ENCODE measurements around the gene NHEJ1.

Gene NHEJ1

DNA sequence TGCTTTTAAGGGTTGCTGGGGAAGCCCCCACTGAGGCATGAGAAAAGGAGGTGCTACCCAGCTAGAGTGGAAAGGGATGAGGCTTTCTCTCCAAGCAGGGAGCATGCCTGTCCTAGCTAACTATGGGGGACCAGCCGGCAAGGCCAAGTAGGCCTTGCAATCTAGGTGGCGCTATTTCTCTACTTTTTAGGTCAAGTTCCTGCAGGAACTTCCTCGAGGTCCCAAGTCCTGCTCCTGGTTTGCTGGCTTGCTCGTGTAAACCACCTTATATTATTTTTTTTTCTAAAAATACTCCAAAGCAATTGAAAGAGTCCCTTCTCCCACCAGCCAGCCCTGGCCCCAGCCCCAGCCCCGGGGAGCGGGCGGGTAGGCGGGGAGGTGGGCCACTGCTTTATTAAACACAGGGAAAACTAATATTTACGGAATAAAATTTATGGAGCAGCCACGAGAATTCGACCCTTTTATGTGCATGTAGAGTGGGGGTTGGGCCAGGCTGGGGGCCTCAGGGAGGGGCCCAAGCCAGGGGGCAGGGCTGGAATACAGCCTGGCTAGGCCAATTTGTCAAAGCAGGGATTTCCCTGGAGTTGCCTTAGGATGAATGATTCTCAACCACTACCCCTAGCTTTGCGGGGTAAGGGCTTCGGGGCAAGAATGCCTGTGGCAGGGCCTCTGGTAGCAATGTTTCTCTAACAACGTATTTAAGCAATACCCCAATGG is 87.0 kb downstream of the NHEJ1 start:
- Histone ChIP-seq H3K4me1 (ENCODE audit: insufficient read depth, low read length) (0 out of 2 replicates have a peak, but pooled peaks cover 2% of the 10 kb centered on the region), H3K27me3 (ENCODE audit: insufficient read depth, low read length) (0 out of 2 replicates have a peak, but pooled peaks cover 3% of the 10 kb centered on the region), H3K9me3 (ENCODE audit: insufficient read depth, low read depth, low read length) (no peaks in the 10 kb centered on the region), H3K9ac (ENCODE audit: low read depth, low read length) (peak overlapping the region; percentile 54; the same call in 1 of the 2 replicates), H3K4me3 (ENCODE audit: low read length) (no peak overlapping the region), H3K36me3 (ENCODE audit: insufficient read depth, low read depth, low read length) (peaks cover 18% of the 10 kb centered on the region; the same call in 1 of the 2 replicates), H3K27ac (ENCODE audit: low read length) (no peak overlapping the region)

DNA sequence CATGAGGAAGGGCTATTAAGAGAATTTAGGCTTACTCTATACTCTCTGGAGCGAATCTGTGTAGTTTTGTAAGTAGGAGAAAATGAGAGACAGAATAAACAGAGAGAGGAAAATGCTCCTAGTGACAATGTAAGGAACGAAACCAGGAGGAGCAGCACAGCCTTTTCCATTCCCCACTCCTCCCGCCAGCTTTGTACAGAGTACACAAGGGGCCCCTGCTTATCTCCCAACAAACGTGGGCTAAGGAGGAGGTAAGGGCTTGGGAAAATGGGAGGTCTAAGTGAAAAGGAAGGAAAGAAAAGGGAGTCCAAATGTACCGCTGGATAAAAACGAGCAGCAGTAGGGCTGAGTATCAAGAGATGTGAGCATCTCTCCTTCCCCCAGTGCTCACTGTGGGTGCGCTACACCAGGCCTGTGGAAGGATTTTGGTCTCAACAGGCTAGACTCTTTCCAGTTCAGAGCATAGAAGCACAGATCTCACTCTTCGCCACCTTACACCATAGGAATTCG is 87.8 kb downstream of the NHEJ1 start:
- Histone ChIP-seq H3K9me3 (ENCODE audit: insufficient read depth, low read depth, low read length) (no peaks in the 10 kb centered on the region), H3K4me1 (ENCODE audit: insufficient read depth, low read length) (0 out of 2 replicates have a peak, but pooled peaks cover 2% of the 10 kb centered on the region), H3K36me3 (ENCODE audit: insufficient read depth, low read depth, low read length) (peaks cover 18% of the 10 kb centered on the region; the same call in 1 of the 2 replicates), H3K9ac (ENCODE audit: low read depth, low read length) (no peak overlapping the region), H3K4me3 (ENCODE audit: low read length) (no peak overlapping the region), H3K27ac (ENCODE audit: low read length) (no peak overlapping the region), H3K27me3 (ENCODE audit: insufficient read depth, low read length) (0 out of 2 replicates have a peak, but pooled peaks cover 3% of the 10 kb centered on the region)

DNA sequence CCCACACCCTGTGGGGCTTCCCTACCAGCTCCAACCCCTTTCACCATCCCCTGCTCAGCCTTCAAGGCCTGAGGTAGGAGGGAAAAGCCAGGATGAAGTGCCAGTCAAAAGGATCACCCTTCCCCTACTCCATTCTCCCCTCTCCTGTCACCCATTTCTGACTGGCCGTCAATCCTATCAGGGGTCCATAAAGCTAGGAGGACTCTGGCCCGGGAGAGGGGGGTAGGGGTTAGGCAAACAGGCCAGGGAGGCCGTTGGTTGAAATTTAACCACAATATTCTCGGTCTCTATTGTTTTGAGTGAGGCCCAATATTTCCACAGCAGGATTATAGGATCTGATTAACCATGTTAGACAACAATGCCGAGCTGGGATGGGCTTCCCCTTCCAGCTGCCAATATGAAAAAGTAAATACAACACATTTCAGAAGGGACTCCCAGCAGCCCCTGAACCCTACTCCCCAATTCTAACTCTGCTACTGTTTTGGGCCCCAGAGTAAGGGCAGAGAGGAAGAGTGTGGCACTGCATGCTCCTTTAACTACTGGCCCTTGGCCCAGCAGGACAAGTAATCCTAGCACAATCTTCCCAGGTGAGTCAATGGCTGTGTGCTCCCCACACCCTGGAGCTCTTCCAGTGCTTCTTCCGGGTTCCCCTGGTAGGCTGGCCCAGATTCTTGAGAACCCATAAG is 89.3 kb downstream of the NHEJ1 start:
- no peak overlapping the region for H3K27ac ChIP-seq (ENCODE audit: low read length)
- no peaks in the 10 kb centered on the region for H3K9me3 ChIP-seq (ENCODE audit: insufficient read depth, low read depth, low read length)
- H3K9ac ChIP-seq (ENCODE audit: low read depth, low read length), result no peak overlapping the region
- peaks cover 10% of the 10 kb centered on the region; the same call in 1 of the 2 replicates for H3K36me3 ChIP-seq (ENCODE audit: insufficient read depth, low read depth, low read length)
- H3K27me3 ChIP-seq (ENCODE audit: insufficient read depth, low read length), result 0 out of 2 replicates have a peak, but pooled peaks cover 4% of the 10 kb centered on the region
- no peak overlapping the region for H3K4me3 ChIP-seq (ENCODE audit: low read length)
- 0 out of 2 replicates have a peak, but pooled peaks cover 2% of the 10 kb centered on the region for H3K4me1 ChIP-seq (ENCODE audit: insufficient read depth, low read length)

DNA sequence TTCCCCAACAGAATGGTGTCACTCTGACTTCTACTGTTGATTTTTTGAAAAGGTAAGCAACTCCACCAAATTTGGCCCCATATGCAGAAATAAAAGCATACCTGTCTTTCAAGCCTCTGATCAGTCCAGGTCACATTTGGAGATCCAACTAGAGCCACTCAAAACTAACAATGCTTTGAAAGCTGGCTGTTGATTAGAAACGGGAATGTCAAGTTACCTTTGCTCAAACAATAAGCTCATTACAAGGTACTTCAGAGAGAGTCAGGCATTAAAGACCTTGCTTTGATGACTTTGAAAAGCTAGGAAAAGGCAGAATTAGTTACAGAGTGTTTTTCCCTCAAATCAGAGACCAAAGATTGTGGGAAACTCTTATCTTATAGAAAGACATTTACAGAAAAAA is 95.1 kb downstream of the NHEJ1 start:
- Histone ChIP-seq H3K27ac (ENCODE audit: low read length) (no peak overlapping the region), H3K27me3 (ENCODE audit: insufficient read depth, low read length) (peaks cover 61% of the 10 kb centered on the region), H3K4me3 (ENCODE audit: low read length) (no peak overlapping the region), H3K9ac (ENCODE audit: low read depth, low read length) (no peak overlapping the region), H3K9me3 (ENCODE audit: insufficient read depth, low read depth, low read length) (no peaks in the 10 kb centered on the region), H3K4me1 (ENCODE audit: insufficient read depth, low read length) (peaks cover 4% of the 10 kb centered on the region; the same call in 1 of the 2 replicates), H3K36me3 (ENCODE audit: insufficient read depth, low read depth, low read length) (no peaks in the 10 kb centered on the region)

DNA sequence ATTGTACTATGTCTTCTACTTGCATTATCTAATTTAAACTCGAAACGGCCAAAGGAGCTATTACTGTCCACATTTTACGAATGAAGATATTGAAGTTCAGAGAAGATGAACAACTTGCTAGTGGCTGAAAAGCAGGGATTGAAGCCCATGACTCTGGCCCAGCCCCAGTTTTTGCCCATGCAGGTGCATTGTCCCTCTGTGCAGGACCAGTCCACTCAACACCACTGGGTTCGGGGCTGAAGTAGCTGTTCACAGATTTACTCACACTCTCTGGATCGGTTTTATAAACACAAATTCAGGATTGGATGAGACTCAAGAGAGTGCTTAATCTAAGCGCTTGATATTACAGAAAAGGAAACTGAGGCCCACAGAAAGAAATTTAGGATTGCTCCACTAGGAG is 98.5 kb downstream of the NHEJ1 start:
- H3K9me3 ChIP-seq (ENCODE audit: insufficient read depth, low read depth, low read length), result no peaks in the 10 kb centered on the region
- no peak overlapping the region for H3K4me3 ChIP-seq (ENCODE audit: low read length)
- peaks cover 4% of the 10 kb centered on the region; the same call in 1 of the 2 replicates for H3K4me1 ChIP-seq (ENCODE audit: insufficient read depth, low read length)
- H3K36me3 ChIP-seq (ENCODE audit: insufficient read depth, low read depth, low read length), result no peaks in the 10 kb centered on the region
- no peak overlapping the region for H3K27ac ChIP-seq (ENCODE audit: low read length)
- H3K27me3 ChIP-seq (ENCODE audit: insufficient read depth, low read length), result peaks cover 92% of the 10 kb centered on the region
- no peak overlapping the region for H3K9ac ChIP-seq (ENCODE audit: low read depth, low read length)

DNA sequence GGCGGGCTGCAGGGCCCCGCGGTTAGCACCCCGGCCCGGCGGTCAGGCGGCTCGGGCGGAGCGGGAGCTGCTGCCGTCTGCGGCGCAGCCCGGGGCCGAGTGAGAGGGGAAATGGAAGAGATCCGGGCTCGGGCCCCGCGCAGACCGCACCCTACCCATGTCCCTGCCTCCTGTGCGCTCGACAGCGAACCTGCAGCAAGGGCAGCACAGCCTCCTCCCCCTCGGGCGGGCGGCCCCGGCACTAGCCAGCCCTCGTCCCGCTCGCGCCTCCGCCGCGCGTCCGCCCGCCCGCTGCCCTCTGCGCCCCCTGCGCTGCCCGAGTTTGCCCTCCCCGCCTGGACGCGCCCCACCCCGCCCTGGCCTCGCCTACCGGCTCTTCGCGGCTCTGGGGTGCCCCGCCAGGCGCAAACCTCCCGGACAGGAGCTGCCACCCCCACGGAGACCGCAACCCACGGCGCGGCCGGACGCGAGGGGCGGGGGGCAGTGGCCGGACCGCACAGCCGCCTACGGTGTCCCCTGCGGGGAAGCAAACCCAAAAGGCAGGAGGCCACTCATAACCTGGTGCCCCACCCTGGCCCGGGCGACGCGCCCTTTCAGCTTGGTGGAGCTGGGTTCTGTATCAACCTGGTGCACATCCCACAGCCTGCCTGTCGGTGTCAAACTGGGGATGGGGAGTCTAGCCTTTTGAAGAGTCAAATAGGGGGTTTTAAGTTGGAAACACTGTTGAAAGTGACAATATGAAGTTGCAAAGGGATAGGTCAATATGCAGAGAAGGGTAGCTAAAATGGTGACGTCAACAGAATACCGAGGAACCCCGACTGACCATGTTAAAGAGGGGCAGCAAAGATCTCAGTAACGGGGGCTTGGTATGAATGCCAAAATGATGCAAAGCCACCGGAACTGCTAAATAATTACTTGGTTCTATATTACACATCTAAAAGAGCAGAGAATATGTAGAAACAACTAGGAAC is 99.5 kb downstream of the NHEJ1 start, which contains the start of gene IHH:
Gene IHH, minus strand, starts transcription at position 101 of the 971 bp plus-strand sequence. CDS start 454 bp downstream, outside the sequence.
- peaks cover 4% of the 10 kb centered on the region; the same call in 1 of the 2 replicates for H3K4me1 ChIP-seq (ENCODE audit: insufficient read depth, low read length)
- H3K9me3 ChIP-seq (ENCODE audit: insufficient read depth, low read depth, low read length), result no peaks in the 10 kb centered on the region
- H3K9ac ChIP-seq (ENCODE audit: low read depth, low read length), result no peak within 1 kb of the TSS
- no peak within 1 kb of the TSS for H3K27ac ChIP-seq (ENCODE audit: low read length)
- H3K4me3 ChIP-seq (ENCODE audit: low read length), result peak within 1 kb of the TSS; percentile 33; the same call in 1 of the 2 replicates
- H3K27me3 ChIP-seq (ENCODE audit: insufficient read depth, low read length), result peaks cover 100% of the 10 kb centered on the region
- H3K36me3 ChIP-seq (ENCODE audit: insufficient read depth, low read depth, low read length), result no peaks in the 10 kb centered on the region

DNA sequence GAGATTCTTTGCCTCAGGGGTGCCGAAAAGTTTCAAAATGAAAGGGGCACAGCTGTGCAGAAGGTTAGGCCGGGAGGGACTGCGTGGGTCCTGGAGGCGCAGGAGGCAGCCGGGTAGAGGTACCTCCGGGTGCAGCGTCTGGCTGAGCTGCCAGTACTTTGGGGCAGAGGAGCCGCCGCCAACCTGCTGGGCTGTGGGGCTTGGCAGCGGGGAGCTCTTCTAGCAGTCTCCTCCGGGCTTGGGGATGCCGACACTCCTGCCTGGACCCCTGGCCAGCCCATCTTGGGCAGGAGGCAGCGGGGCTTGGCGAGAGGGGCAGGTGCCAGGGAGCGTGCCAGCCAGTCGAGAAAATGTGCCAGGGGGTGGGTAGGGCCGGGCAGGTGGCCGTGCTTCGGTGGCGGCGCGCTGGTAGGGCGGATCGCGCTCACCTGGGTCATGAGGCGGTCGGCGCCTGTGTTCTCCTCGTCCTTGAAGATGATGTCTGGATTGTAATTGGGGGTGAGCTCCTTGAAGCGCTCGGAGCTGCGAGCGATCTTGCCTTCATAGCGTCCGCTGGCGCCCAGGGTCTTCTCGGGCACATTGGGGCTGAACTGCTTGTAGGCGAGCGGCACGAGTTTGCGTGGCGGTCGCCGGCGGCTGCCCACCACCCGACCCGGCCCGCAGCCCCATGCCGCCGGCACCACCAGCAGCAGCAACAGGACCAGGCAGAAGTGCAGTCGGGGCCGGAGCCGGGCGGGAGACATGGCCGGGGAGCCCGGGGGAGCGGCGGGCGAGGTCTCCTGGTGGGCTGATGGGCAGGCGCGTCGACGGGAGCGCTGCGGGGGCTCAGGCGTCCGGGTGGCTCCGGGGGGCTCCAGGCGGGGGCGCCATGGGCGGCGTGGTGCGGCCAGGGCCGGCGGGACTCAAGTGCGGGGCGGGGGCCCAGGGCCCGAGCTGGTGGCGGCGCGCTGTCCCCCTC is 100.6 kb downstream of the NHEJ1 start:
- H3K27me3 ChIP-seq (ENCODE audit: insufficient read depth, low read length), result peaks cover 100% of the 10 kb centered on the region

DNA sequence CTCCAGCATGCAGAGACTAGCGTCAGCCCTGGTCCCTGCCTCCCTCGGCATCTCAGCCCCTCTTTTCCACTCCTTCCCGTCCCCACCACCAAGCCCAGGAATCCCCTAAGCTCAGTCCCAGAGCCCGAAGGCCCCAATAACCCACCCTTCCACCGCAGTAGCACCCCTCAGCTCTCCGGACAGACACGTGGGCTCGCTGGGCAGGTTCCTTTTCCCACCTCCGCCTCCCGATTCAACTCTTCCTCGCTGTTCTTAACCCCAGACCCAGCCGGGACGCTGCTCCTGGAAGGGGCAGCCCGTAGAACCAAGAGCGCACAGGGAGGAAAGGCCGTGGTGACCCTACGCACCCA is 101.3 kb downstream of the NHEJ1 start:
- no peak overlapping the region for H3K9ac ChIP-seq (ENCODE audit: low read depth, low read length)
- no peaks in the 10 kb centered on the region for H3K9me3 ChIP-seq (ENCODE audit: insufficient read depth, low read depth, low read length)
- H3K36me3 ChIP-seq (ENCODE audit: insufficient read depth, low read depth, low read length), result no peaks in the 10 kb centered on the region
- H3K4me3 ChIP-seq (ENCODE audit: low read length), result no peak overlapping the region
- H3K4me1 ChIP-seq (ENCODE audit: insufficient read depth, low read length), result peaks cover 4% of the 10 kb centered on the region; the same call in 1 of the 2 replicates
- peaks cover 100% of the 10 kb centered on the region for H3K27me3 ChIP-seq (ENCODE audit: insufficient read depth, low read length)
- H3K27ac ChIP-seq (ENCODE audit: low read length), result no peak overlapping the region

More for the DNA sequence above, 100.6 kb downstream of the NHEJ1 start:
- no peaks in the 10 kb centered on the region for H3K9me3 ChIP-seq (ENCODE audit: insufficient read depth, low read depth, low read length)
- no peaks in the 10 kb centered on the region for H3K36me3 ChIP-seq (ENCODE audit: insufficient read depth, low read depth, low read length)
- H3K4me1 ChIP-seq (ENCODE audit: insufficient read depth, low read length), result peaks cover 4% of the 10 kb centered on the region; the same call in 1 of the 2 replicates
- no peak overlapping the region for H3K27ac ChIP-seq (ENCODE audit: low read length)
- H3K4me3 ChIP-seq (ENCODE audit: low read length), result no peak overlapping the region
- no peak overlapping the region for H3K9ac ChIP-seq (ENCODE audit: low read depth, low read length)

DNA sequence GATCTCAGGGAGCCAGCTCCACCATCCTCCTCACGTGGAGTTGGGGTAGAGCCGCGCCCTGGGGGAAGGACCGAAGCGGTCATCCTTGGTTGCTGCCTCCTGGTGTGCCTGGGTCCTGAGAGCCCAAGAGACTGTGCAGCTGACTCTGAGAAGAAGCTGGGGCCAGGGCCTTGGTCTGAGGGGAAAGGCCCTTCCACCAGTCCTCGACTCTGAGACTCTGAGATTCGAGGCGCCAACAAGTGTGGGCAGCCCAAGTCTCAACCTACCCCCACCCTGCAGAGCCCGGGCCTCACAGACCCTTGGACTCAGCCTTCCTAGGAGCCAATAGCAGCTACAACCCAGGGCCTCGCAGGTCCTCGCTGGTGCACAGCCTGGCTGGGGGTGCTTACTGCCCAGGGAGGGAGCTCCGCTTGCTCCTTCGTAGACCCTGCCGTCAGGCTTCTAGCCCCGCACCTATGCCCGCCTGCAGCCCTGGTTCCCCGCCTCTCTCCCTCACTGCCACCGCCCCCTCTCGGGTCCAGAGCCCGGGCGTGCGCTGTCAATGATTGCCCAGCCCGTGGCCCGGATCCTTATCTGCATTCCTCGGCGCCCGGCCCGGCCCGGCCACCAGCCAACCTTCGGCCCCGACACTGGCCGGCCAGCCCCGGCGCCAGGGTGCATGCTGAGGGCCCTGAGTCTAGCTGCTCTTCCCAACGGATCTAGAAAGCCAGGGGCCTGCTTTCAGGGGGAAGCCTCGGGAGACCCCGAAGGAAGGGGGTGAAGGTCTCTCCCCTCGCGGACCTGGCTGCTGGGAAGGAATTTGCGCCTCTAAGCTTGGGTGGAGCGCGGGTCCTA is 101.9 kb downstream of the NHEJ1 start:
- H3K9me3 ChIP-seq (ENCODE audit: insufficient read depth, low read depth, low read length), result no peaks in the 10 kb centered on the region
- H3K4me3 ChIP-seq (ENCODE audit: low read length), result peak overlapping the region; percentile 56; the same call in 1 of the 2 replicates
- H3K27ac ChIP-seq (ENCODE audit: low read length), result no peak overlapping the region
- H3K27me3 ChIP-seq (ENCODE audit: insufficient read depth, low read length), result peaks cover 100% of the 10 kb centered on the region
- H3K36me3 ChIP-seq (ENCODE audit: insufficient read depth, low read depth, low read length), result no peaks in the 10 kb centered on the region
- H3K4me1 ChIP-seq (ENCODE audit: insufficient read depth, low read length), result peaks cover 4% of the 10 kb centered on the region; the same call in 1 of the 2 replicates
- no peak overlapping the region for H3K9ac ChIP-seq (ENCODE audit: low read depth, low read length)
